SK-N-SH (cell line): ENCODE results near the gene SZT2. TPM values are rescaled to one million over a fixed set of nuclear protein-coding genes. Genes with fewer than 3 reads are reported as not detected.
"Not testable (repeated sequence)": the region's sequence is repeated elsewhere in the genome, so short reads cannot be mapped to it uniquely, and the experiment has no call there.

Experiments
- CTCF ChIA-PET: fragments of 300-600, 350-600 bp; formaldehyde crosslinking; extraction: SDS; loops from one replicate; lab custom pipeline; 2021; lab: Yijun Ruan, JAX
- POLR2A ChIA-PET: fragments of 350-600 bp; sonication (Branson Sonifier 250); formaldehyde crosslinking; extraction: SDS; loops from one replicate; lab custom pipeline; 2020; ENCODE audit warnings: antibody characterized with exemption, inconsistent platforms; lab: Yijun Ruan, JAX
- DNase-seq: peaks from one replicate; pipeline ENCODE4 v3.0.0; 2012
- H2AFZ ChIP-seq: fragments of 200-600 bp; sonication (generic); 2 replicates; pipeline ENCODE4 v1.8.1; 2016; ENCODE audit warnings: antibody characterized with exemption, mild to moderate bottlenecking, low read depth
- H3F3A ChIP-seq: fragments of 200-600 bp; sonication (generic); replicated peaks from 2 replicates; pipeline ENCODE3; 2016; ENCODE audit warnings: antibody characterized with exemption, mild to moderate bottlenecking; ENCODE audit not compliant: insufficient read depth
- H3K27ac ChIP-seq, 2 experiments: fragments of 200-500 bp in 1 of 2; fragments of 200-600 bp in 1 of 2; sonication (Bioruptor generic) in 1 of 2; sonication (generic), shearing (Covaris generic) in 1 of 2; 2 replicates each; pipeline versions ENCODE4 v1.5.1 to v1.6.1; 2014 to 2016; ENCODE audit warnings: low read depth in 2 of 2, inconsistent platforms in 1 of 2, low read length in 1 of 2, mild to moderate bottlenecking in 1 of 2, mixed read lengths in 1 of 2
- H3K27me3 ChIP-seq: fragments of 200-600 bp; sonication (generic), shearing (Covaris generic); 2 replicates; pipeline ENCODE4 v1.6.1; 2016; ENCODE audit warnings: mixed run types; ENCODE audit not compliant: insufficient read depth
- H3K36me3 ChIP-seq, 2 experiments: fragments of 200-500 bp in 1 of 2; fragments of 200-600 bp in 1 of 2; sonication (Bioruptor generic) in 1 of 2; sonication (generic) in 1 of 2; replicated peaks in 1 of 2; 2 replicates each; pipeline versions ENCODE3 to v1.5.1; 2014 to 2016; ENCODE audit warnings: low read length in 1 of 2, mild to moderate bottlenecking in 1 of 2; ENCODE audit not compliant: insufficient read depth in 2 of 2, control insufficient read depth in 1 of 2
- H3K4me1 ChIP-seq, 2 experiments: fragments of 200-500 bp in 1 of 2; fragments of 200-600 bp in 1 of 2; sonication (Bioruptor generic) in 1 of 2; sonication (generic), shearing (Covaris generic) in 1 of 2; 2 replicates each; pipeline versions ENCODE4 v1.5.1 to v1.6.1; 2014 to 2016; ENCODE audit warnings: low read depth in 1 of 2, low read length in 1 of 2, mixed run types in 1 of 2; ENCODE audit not compliant: insufficient read depth in 2 of 2, control insufficient read depth in 1 of 2
- H3K4me2 ChIP-seq: fragments of 200-600 bp; sonication (generic), shearing (Covaris generic); 2 replicates; pipeline ENCODE4 v1.6.1; 2017; ENCODE audit warnings: mixed run types
- H3K4me3 ChIP-seq, 2 experiments: fragments of 200-500 bp in 1 of 2; fragments of 200-600 bp in 1 of 2; sonication (Bioruptor generic) in 1 of 2; sonication (generic), shearing (Covaris generic) in 1 of 2; 2 replicates each; pipeline versions ENCODE4 v1.5.1 to v1.8.1; 2014 to 2016; ENCODE audit warnings: low read depth in 2 of 2, inconsistent platforms in 1 of 2, low read length in 1 of 2, mild to moderate bottlenecking in 1 of 2, mixed read lengths in 1 of 2, moderate library complexity in 1 of 2
- H3K79me2 ChIP-seq: fragments of 200-600 bp; sonication (generic); 2 replicates; pipeline ENCODE4 v1.8.1; 2017; ENCODE audit warnings: mild to moderate bottlenecking; ENCODE audit not compliant: insufficient read depth
- H3K9ac ChIP-seq: fragments of 200-600 bp; sonication (generic); 2 replicates; pipeline ENCODE4 v1.6.1; 2017; ENCODE audit warnings: mixed run types
- H3K9me2 ChIP-seq: fragments of 200-600 bp; sonication (generic); 2 replicates; pipeline ENCODE4 v1.6.1; 2017; ENCODE audit warnings: mixed run types
- H3K9me3 ChIP-seq: fragments of 200-600 bp; sonication (generic); 2 replicates; pipeline ENCODE4 v1.6.1; 2017; ENCODE audit warnings: mixed run types, mild to moderate bottlenecking, moderate library complexity
- H4K20me1 ChIP-seq: fragments of 200-600 bp; sonication (generic); 2 replicates; pipeline ENCODE4 v1.6.1; 2017; ENCODE audit warnings: mild to moderate bottlenecking, mixed run types; ENCODE audit not compliant: insufficient read depth
- ELF1 ChIP-seq: IDR thresholded peaks from 2 replicates; pipeline ENCODE4 v1.4.0; 2012
- EP300 ChIP-seq, 2 experiments: IDR thresholded peaks; 2 replicates each; pipeline versions ENCODE4 v1.4.0 to v1.6.1; 2012; ENCODE audit warnings: borderline replicate concordance in 1 of 2, low read depth in 1 of 2, low read length in 1 of 2
- FOSL2 ChIP-seq: IDR thresholded peaks from 2 replicates; pipeline ENCODE4 v1.4.0; 2012; ENCODE audit warnings: low read depth, mild to moderate bottlenecking, moderate library complexity, borderline replicate concordance
- GABPA ChIP-seq: IDR thresholded peaks from 2 replicates; pipeline ENCODE4 v1.4.0; 2012; ENCODE audit warnings: low read depth, mild to moderate bottlenecking
- JUND ChIP-seq: IDR thresholded peaks from 2 replicates; pipeline ENCODE4 v1.4.0; 2012
- MAX ChIP-seq: IDR thresholded peaks from 2 replicates; pipeline ENCODE4 v1.4.0; 2012; ENCODE audit warnings: low read depth
- NFIC ChIP-seq: IDR thresholded peaks from 2 replicates; pipeline ENCODE4 v1.4.0; 2012; ENCODE audit warnings: borderline replicate concordance
- PBX3 ChIP-seq: IDR thresholded peaks from 2 replicates; pipeline ENCODE4; 2012
- POLR2AphosphoS5 ChIP-seq: IDR thresholded peaks from 2 replicates; pipeline ENCODE4 v1.6.1; 2012; ENCODE audit warnings: low read depth, low read length
- RCOR1 ChIP-seq: fragments of 150-350 bp; IDR thresholded peaks from 2 replicates; pipeline ENCODE4 v1.6.1; 2017; ENCODE audit warnings: antibody characterized with exemption, low read length
- REST ChIP-seq: IDR thresholded peaks from 2 replicates; pipeline ENCODE4 v1.6.1; 2012; ENCODE audit warnings: mild to moderate bottlenecking, low read depth, low read length, moderate library complexity
- RXRA ChIP-seq: IDR thresholded peaks from 2 replicates; pipeline ENCODE4 v1.4.0; 2012; ENCODE audit warnings: low read depth, mild to moderate bottlenecking, borderline replicate concordance
- TAF1 ChIP-seq: IDR thresholded peaks from 2 replicates; pipeline ENCODE4 v1.6.1; 2012; ENCODE audit warnings: low read depth, mild to moderate bottlenecking, low read length, moderate library complexity, borderline replicate concordance
- TCF12 ChIP-seq: IDR thresholded peaks from 2 replicates; pipeline ENCODE4 v1.4.0; 2012
- TEAD4 ChIP-seq: IDR thresholded peaks from 2 replicates; pipeline ENCODE4 v1.4.0; 2012; ENCODE audit warnings: mild to moderate bottlenecking, borderline replicate concordance; ENCODE audit not compliant: insufficient read depth
- WGBS: methylation state at CpG from one replicate; pipeline ENCODE4 v1.1.6; 2017; ENCODE audit warnings: low lambda C conversion rate; 5-methylcytosine and 5-hydroxymethylcytosine counted together
- polyA plus RNA-seq, 3 experiments: library from polyadenylated mRNA; depleted of rRNA; stranded (reverse); fragments of >200 nt; gene quantifications; 2 replicates each; pipeline ENCODE4 v1.2.3, GENCODE V29; 2012

The SZT2 gene
- polyA plus RNA-seq, 1 of the 3 experiments (the other 2 are of a cell fraction): 12.9 TPM

GRCh38 chr1:43472463-43473151 lies 82.9 kb downstream of the SZT2 start:
- CTCF ChIA-PET: not testable (repeated sequence)

More at GRCh38 chr1:43472463-43473151, 82.9 kb downstream of the SZT2 start:
- H3K27me3 ChIP-seq, H3K9me2 ChIP-seq, H3K79me2 ChIP-seq, H3K9me3 ChIP-seq, H3K36me3 ChIP-seq, H4K20me1 ChIP-seq, POLR2A ChIA-PET, DNase-seq: not testable (repeated sequence)
- TF ChIP-seq PBX3 (peak; percentile 68), REST (peak; percentile 65; the same call in 1 of the 2 replicates), TEAD4 (peak; percentile 90), TCF12 (peak; percentile 88), GABPA (peak; percentile 4; the same call in 1 of the 2 replicates), ELF1 (peak; percentile 74), RCOR1 (0 out of 2 replicates have a peak, but pooled peaks have one; percentile 52), TAF1 (peak; percentile 6; the same call in 1 of the 2 replicates), EP300 (IDR thresholded peaks at IDR 0.05; ENCODE audit: borderline replicate concordance in 1 of 2, low read depth in 1 of 2, low read length in 1 of 2) (peak in 1 of 2 experiments; percentile 49; a peak in 2 of 4 replicates), POLR2AphosphoS5 (peak; percentile 63; the same call in 1 of the 2 replicates), JUND (peak; percentile 81; the same call in 1 of the 2 replicates), NFIC (peak; percentile 29; the same call in 1 of the 2 replicates), RXRA (peak; percentile 58; the same call in 1 of the 2 replicates), FOSL2 (peak; percentile 65; the same call in 1 of the 2 replicates), MAX (peak; percentile 68; the same call in 1 of the 2 replicates)
- H3K4me3 ChIP-seq: peak overlapping the region in 1 of 2 experiments; percentile 42; a peak in 1 of 4 replicates
- H3K4me2 ChIP-seq: peak overlapping the region; percentile 72
- peaks cover 35% of the 10 kb centered on the region for H3F3A ChIP-seq
- 17% methylated on average over 6 of the region's 6 CpGs for WGBS
- peak overlapping the region; percentile 68 for H3K9ac ChIP-seq
- H3K27ac ChIP-seq: peak overlapping the region; percentile 73 to 96
- peak overlapping the region; percentile 52 for H2AFZ ChIP-seq
- H3K4me1 ChIP-seq: peaks cover 10 to 37% of the 10 kb centered on the region in 2 experiments
